Measurements from ENCODE around the gene DUSP3. TPM values are rescaled to one million over a fixed set of nuclear protein-coding genes. Genes with fewer than 3 reads are reported as not detected.

Gene DUSP3
- total and polyA plus RNA-seq, 7 donors = 90.1 to 253 (median 208) TPM

DNA sequence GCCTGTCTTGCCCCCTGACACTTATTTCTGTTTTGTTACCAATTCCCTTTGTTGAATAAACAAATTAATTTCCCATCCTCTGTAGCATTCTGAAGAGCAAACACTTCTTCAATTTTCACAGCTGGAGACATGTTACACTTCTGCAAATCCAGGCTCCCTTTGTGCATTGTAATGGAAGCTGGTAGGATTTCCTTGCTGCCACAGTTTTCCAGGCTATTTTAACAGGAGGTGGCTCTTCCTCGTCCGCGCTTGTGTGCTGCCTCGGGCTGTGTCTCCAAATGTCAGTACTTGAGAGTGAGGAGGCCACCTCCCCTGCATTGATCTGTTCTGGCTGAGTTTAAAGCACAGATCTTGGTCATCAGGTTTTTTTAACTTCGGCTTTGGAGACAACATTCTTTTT is 60.2 kb downstream of the DUSP3 start:
- Histone ChIP-seq H3K4me1 (peaks cover 12% of the 10 kb centered on the region), H3K36me3 (ENCODE audit: insufficient read depth in 1 of 2, low read depth in 1 of 2) (no peaks in the 10 kb centered on the region), H3K9me3 (no peaks in the 10 kb centered on the region), H3K4me3 (no peak overlapping the region), H3K27ac (no peak overlapping the region), H3K27me3 (ENCODE audit: insufficient read depth in 3 of 3, low read length in 2 of 3) (peaks cover 0 to 19% (median 0%) of the 10 kb centered on the region in 3 donors)
- ATAC-seq = no peak
- DNase-seq = no peak
- intact Hi-C loops (cut with DNase I) = no loop called here
- WGBS, 3 donors = 54 to 59% (median 54%) methylated on average over 5 of the region's 5 CpGs
- TF ChIP-seq, protein P1, sequence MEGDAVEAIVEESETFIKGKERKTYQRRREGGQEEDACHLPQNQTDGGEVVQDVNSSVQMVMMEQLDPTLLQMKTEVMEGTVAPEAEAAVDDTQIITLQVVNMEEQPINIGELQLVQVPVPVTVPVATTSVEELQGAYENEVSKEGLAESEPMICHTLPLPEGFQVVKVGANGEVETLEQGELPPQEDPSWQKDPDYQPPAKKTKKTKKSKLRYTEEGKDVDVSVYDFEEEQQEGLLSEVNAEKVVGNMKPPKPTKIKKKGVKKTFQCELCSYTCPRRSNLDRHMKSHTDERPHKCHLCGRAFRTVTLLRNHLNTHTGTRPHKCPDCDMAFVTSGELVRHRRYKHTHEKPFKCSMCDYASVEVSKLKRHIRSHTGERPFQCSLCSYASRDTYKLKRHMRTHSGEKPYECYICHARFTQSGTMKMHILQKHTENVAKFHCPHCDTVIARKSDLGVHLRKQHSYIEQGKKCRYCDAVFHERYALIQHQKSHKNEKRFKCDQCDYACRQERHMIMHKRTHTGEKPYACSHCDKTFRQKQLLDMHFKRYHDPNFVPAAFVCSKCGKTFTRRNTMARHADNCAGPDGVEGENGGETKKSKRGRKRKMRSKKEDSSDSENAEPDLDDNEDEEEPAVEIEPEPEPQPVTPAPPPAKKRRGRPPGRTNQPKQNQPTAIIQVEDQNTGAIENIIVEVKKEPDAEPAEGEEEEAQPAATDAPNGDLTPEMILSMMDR (IDR thresholded peaks at IDR 0.05) = no peak

DNA sequence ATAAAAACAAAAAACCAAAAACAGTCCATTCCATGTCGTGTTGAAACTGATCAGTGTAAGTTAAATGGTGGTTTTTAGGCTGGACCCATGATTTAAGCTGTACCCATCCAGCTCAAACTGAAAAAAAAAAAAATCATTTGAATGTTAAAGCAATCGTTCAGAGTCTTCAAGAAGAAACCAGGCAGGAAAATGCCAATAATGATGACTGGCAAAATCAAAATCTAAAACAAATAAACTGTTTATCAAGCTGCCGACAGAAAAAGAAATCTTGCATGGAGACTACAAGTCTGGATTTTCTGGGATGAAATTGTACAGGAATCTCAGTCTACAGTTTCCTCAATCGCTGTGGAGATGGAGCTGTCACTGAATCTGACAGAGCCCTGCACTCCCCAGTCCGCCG is 60.9 kb downstream of the DUSP3 start:
- H3K4me3 ChIP-seq = no peak overlapping the region
- TF ChIP-seq, protein P1 (IDR thresholded peaks at IDR 0.05) = no peak
- H3K27me3 ChIP-seq (ENCODE audit: insufficient read depth in 3 of 3, low read length in 2 of 3) = peaks cover 0 to 25% (median 0%) of the 10 kb centered on the region in 3 donors
- peaks cover 17% of the 10 kb centered on the region for H3K4me1 ChIP-seq
- intact Hi-C loops (cut with DNase I) = no loop called here
- 67 to 77% (median 75%) methylated on average over 6 of the region's 6 CpGs for WGBS, 3 donors
- H3K36me3 ChIP-seq (ENCODE audit: insufficient read depth in 1 of 2, low read depth in 1 of 2) = no peaks in the 10 kb centered on the region
- no peak overlapping the region for H3K27ac ChIP-seq
- no peak for DNase-seq
- no peaks in the 10 kb centered on the region for H3K9me3 ChIP-seq
- no peak for ATAC-seq

Other genes starting within 250 kb of the DUSP3 start
- under 1 TPM; 0.21 to 0.44 (median 0.27) TPM for gene ETV4, start 232.6 kb downstream of the DUSP3 start, total RNA-seq
- gene ETV4, start 232.6 kb downstream of the DUSP3 start, polyA plus RNA-seq = under 1 TPM; 0.25 to 0.34 (median 0.31) TPM
- 1 to 10 TPM; 3.9 to 8.7 (median 6.4) TPM for gene MEOX1, start 117.1 kb downstream of the DUSP3 start, total RNA-seq
- 1 to 10 TPM; 4.5 to 6.7 (median 5.0) TPM for gene MEOX1, start 117.1 kb downstream of the DUSP3 start, polyA plus RNA-seq
- not detected for gene SOST, start 20.2 kb downstream of the DUSP3 start, total RNA-seq
- not detected for gene SOST, start 20.2 kb downstream of the DUSP3 start, polyA plus RNA-seq
- not detected for gene CFAP97D1, start 1.5 kb upstream of the DUSP3 start, total RNA-seq
- gene CFAP97D1, start 1.5 kb upstream of the DUSP3 start, polyA plus RNA-seq = under 1 TPM in 2 of 3 donors, not detected in 1; 0.01 to 0.17 TPM
- gene MPP3, start 54.2 kb upstream of the DUSP3 start, total RNA-seq = 1 to 10 TPM; 1.4 to 2.0 (median 1.5) TPM
- 1 to 10 TPM; 1.0 to 1.6 (median 1.4) TPM for gene MPP3, start 54.2 kb upstream of the DUSP3 start, polyA plus RNA-seq
- gene CD300LG, start 68.2 kb upstream of the DUSP3 start, total RNA-seq = 10 to 100 TPM in 2 of 4 donors, 1 to 10 TPM in 2; 6.9 to 11.5 (median 10.2) TPM
- 10 to 100 TPM in 2 of 3 donors, 1 to 10 TPM in 1; 5.4 to 21.7 (median 14.7) TPM for gene CD300LG, start 68.2 kb upstream of the DUSP3 start, polyA plus RNA-seq
- gene MPP2, start 128.6 kb upstream of the DUSP3 start, total RNA-seq = 1 to 10 TPM in 1 of 4 donors, under 1 TPM in 3; 0.42 to 1.6 (median 0.62) TPM
- under 1 TPM; 0.19 to 0.38 (median 0.21) TPM for gene MPP2, start 128.6 kb upstream of the DUSP3 start, polyA plus RNA-seq
- gene PPY, start 163.5 kb upstream of the DUSP3 start, total RNA-seq = not detected
- gene PPY, start 163.5 kb upstream of the DUSP3 start, polyA plus RNA-seq = not detected
- not detected for gene PYY, start 175.0 kb upstream of the DUSP3 start, total RNA-seq
- gene PYY, start 175.0 kb upstream of the DUSP3 start, polyA plus RNA-seq = not detected
- gene NAGS, start 225.6 kb upstream of the DUSP3 start, total RNA-seq = under 1 TPM in 2 of 4 donors, not detected in 2; 0.20 to 0.28 TPM
- 10 to 100 TPM in 1 of 3 donors, under 1 TPM in 2; 0.10 to 13.5 (median 0.11) TPM for gene NAGS, start 225.6 kb upstream of the DUSP3 start, polyA plus RNA-seq
- 10 to 100 TPM; 13.2 to 25.4 (median 18.3) TPM for gene TMEM101, start 236.0 kb upstream of the DUSP3 start, total RNA-seq
- gene TMEM101, start 236.0 kb upstream of the DUSP3 start, polyA plus RNA-seq = 10 to 100 TPM; 22.2 to 52.6 (median 42.4) TPM